ENCODE results near the gene MINDY3.

MINDY3 gene

GRCh38 chr10:15745751-15746150, 114.6 kb downstream of the MINDY3 start:
- Histone ChIP-seq H3K4me1 (ENCODE audit: insufficient read depth, low read length) (no peaks in the 10 kb centered on the region), H3K9me3 (ENCODE audit: insufficient read depth, low read depth, low read length) (no peaks in the 10 kb centered on the region), H3K4me3 (ENCODE audit: low read length) (no peak overlapping the region), H3K9ac (ENCODE audit: low read depth, low read length) (no peak overlapping the region), H3K36me3 (ENCODE audit: insufficient read depth, low read length) (no peaks in the 10 kb centered on the region), H3K27me3 (ENCODE audit: insufficient read depth, low read length) (no peaks in the 10 kb centered on the region), H3K27ac (ENCODE audit: low read depth, low read length) (no peak overlapping the region)
- 100% methylated on average over 1 of the region's 1 CpG for whole genome bisulfite sequencing

- H3K9ac ChIP-seq (ENCODE audit: low read depth, low read length) = no peak overlapping the region
- no peaks in the 10 kb centered on the region; the same call in 1 of the 2 replicates for H3K4me1 ChIP-seq (ENCODE audit: insufficient read depth, low read length)
- no peaks in the 10 kb centered on the region for H3K9me3 ChIP-seq (ENCODE audit: insufficient read depth, low read depth, low read length)
- H3K4me3 ChIP-seq (ENCODE audit: low read length) = no peak overlapping the region
- H3K27ac ChIP-seq (ENCODE audit: low read depth, low read length) = no peak overlapping the region
- no peaks in the 10 kb centered on the region for H3K36me3 ChIP-seq (ENCODE audit: insufficient read depth, low read length)
- H3K27me3 ChIP-seq (ENCODE audit: insufficient read depth, low read length) = no peaks in the 10 kb centered on the region
- WGBS = 45% methylated on average over 7 of the region's 7 CpGs
Observed at GRCh38 chr10:15744217-15744865, 116.0 kb downstream of the MINDY3 start.

- 94% methylated on average over 2 of the region's 2 CpGs for WGBS
- H3K4me3 ChIP-seq (ENCODE audit: low read length) = no peak overlapping the region
- no peak overlapping the region for H3K9ac ChIP-seq (ENCODE audit: low read depth, low read length)
- no peak overlapping the region for H3K27ac ChIP-seq (ENCODE audit: low read depth, low read length)
- H3K27me3 ChIP-seq (ENCODE audit: insufficient read depth, low read length) = no peaks in the 10 kb centered on the region
- H3K36me3 ChIP-seq (ENCODE audit: insufficient read depth, low read length) = no peaks in the 10 kb centered on the region
- no peaks in the 10 kb centered on the region for H3K9me3 ChIP-seq (ENCODE audit: insufficient read depth, low read depth, low read length)
- H3K4me1 ChIP-seq (ENCODE audit: insufficient read depth, low read length) = no peaks in the 10 kb centered on the region; the same call in 1 of the 2 replicates
Observed at GRCh38 chr10:15743443-15743842, 116.9 kb downstream of the MINDY3 start.

GRCh38 chr10:15742836-15743235, 117.5 kb downstream of the MINDY3 start:
- 96% methylated on average over 3 of the region's 3 CpGs for WGBS
- Histone ChIP-seq H3K27me3 (ENCODE audit: insufficient read depth, low read length) (no peaks in the 10 kb centered on the region), H3K27ac (ENCODE audit: low read depth, low read length) (no peak overlapping the region), H3K4me1 (ENCODE audit: insufficient read depth, low read length) (no peaks in the 10 kb centered on the region; the same call in 1 of the 2 replicates), H3K9ac (ENCODE audit: low read depth, low read length) (no peak overlapping the region), H3K36me3 (ENCODE audit: insufficient read depth, low read length) (no peaks in the 10 kb centered on the region), H3K4me3 (ENCODE audit: low read length) (no peak overlapping the region), H3K9me3 (ENCODE audit: insufficient read depth, low read depth, low read length) (no peaks in the 10 kb centered on the region)

- H3K4me1 ChIP-seq (ENCODE audit: insufficient read depth, low read length) = no peaks in the 10 kb centered on the region; the same call in 1 of the 2 replicates
Observed at GRCh38 chr10:15742102-15742501, 118.2 kb downstream of the MINDY3 start.

GRCh38 chr10:15741581-15741980, 118.7 kb downstream of the MINDY3 start:
- no peaks in the 10 kb centered on the region for H3K36me3 ChIP-seq (ENCODE audit: insufficient read depth, low read length)
- 96% methylated on average over 5 of the region's 5 CpGs for WGBS
- no peak overlapping the region for H3K4me3 ChIP-seq (ENCODE audit: low read length)
- no peak overlapping the region for H3K27ac ChIP-seq (ENCODE audit: low read depth, low read length)
- no peaks in the 10 kb centered on the region for H3K9me3 ChIP-seq (ENCODE audit: insufficient read depth, low read depth, low read length)
- H3K9ac ChIP-seq (ENCODE audit: low read depth, low read length) = no peak overlapping the region
- no peaks in the 10 kb centered on the region; the same call in 1 of the 2 replicates for H3K4me1 ChIP-seq (ENCODE audit: insufficient read depth, low read length)
- H3K27me3 ChIP-seq (ENCODE audit: insufficient read depth, low read length) = no peaks in the 10 kb centered on the region

More at GRCh38 chr10:15742102-15742501, 118.2 kb downstream of the MINDY3 start:
- no peaks in the 10 kb centered on the region for H3K27me3 ChIP-seq (ENCODE audit: insufficient read depth, low read length)
- no peak overlapping the region for H3K9ac ChIP-seq (ENCODE audit: low read depth, low read length)
- no peak overlapping the region for H3K4me3 ChIP-seq (ENCODE audit: low read length)
- WGBS = 96% methylated on average over 4 of the region's 5 CpGs
- H3K9me3 ChIP-seq (ENCODE audit: insufficient read depth, low read depth, low read length) = no peaks in the 10 kb centered on the region
- no peak overlapping the region for H3K27ac ChIP-seq (ENCODE audit: low read depth, low read length)
- H3K36me3 ChIP-seq (ENCODE audit: insufficient read depth, low read length) = no peaks in the 10 kb centered on the region

GRCh38 chr10:15740261-15740660, 120.0 kb downstream of the MINDY3 start:
- H3K36me3 ChIP-seq (ENCODE audit: insufficient read depth, low read length) = no peaks in the 10 kb centered on the region

GRCh38 chr10:15739254-15739970, 120.9 kb downstream of the MINDY3 start:
- Histone ChIP-seq H3K9ac (ENCODE audit: low read depth, low read length) (no peak overlapping the region), H3K4me3 (ENCODE audit: low read length) (no peak overlapping the region), H3K27me3 (ENCODE audit: insufficient read depth, low read length) (no peaks in the 10 kb centered on the region), H3K36me3 (ENCODE audit: insufficient read depth, low read length) (no peaks in the 10 kb centered on the region), H3K9me3 (ENCODE audit: insufficient read depth, low read depth, low read length) (no peaks in the 10 kb centered on the region), H3K27ac (ENCODE audit: low read depth, low read length) (no peak overlapping the region), H3K4me1 (ENCODE audit: insufficient read depth, low read length) (no peaks in the 10 kb centered on the region; the same call in 1 of the 2 replicates)
- WGBS = 76% methylated on average over 8 of the region's 9 CpGs

More at GRCh38 chr10:15740261-15740660, 120.0 kb downstream of the MINDY3 start:
- Histone ChIP-seq H3K27ac (ENCODE audit: low read depth, low read length) (no peak overlapping the region), H3K9me3 (ENCODE audit: insufficient read depth, low read depth, low read length) (no peaks in the 10 kb centered on the region), H3K4me1 (ENCODE audit: insufficient read depth, low read length) (no peaks in the 10 kb centered on the region; the same call in 1 of the 2 replicates), H3K9ac (ENCODE audit: low read depth, low read length) (no peak overlapping the region), H3K27me3 (ENCODE audit: insufficient read depth, low read length) (no peaks in the 10 kb centered on the region), H3K4me3 (ENCODE audit: low read length) (no peak overlapping the region)
- 97% methylated on average over 5 of the region's 6 CpGs for WGBS

GRCh38 chr10:15738270-15738925, 121.9 kb downstream of the MINDY3 start:
- Histone ChIP-seq H3K27ac (ENCODE audit: low read depth, low read length) (no peak overlapping the region), H3K9ac (ENCODE audit: low read depth, low read length) (no peak overlapping the region), H3K4me1 (ENCODE audit: insufficient read depth, low read length) (no peaks in the 10 kb centered on the region; the same call in 1 of the 2 replicates), H3K27me3 (ENCODE audit: insufficient read depth, low read length) (no peaks in the 10 kb centered on the region), H3K9me3 (ENCODE audit: insufficient read depth, low read depth, low read length) (peaks cover 2% of the 10 kb centered on the region; the same call in 1 of the 2 replicates), H3K4me3 (ENCODE audit: low read length) (no peak overlapping the region), H3K36me3 (ENCODE audit: insufficient read depth, low read length) (no peaks in the 10 kb centered on the region)
- 92% methylated on average over 10 of the region's 10 CpGs for WGBS

- Histone ChIP-seq H3K36me3 (ENCODE audit: insufficient read depth, low read length) (no peaks in the 10 kb centered on the region), H3K9ac (ENCODE audit: low read depth, low read length) (no peak overlapping the region), H3K4me3 (ENCODE audit: low read length) (no peak overlapping the region), H3K27ac (ENCODE audit: low read depth, low read length) (no peak overlapping the region), H3K4me1 (ENCODE audit: insufficient read depth, low read length) (no peaks in the 10 kb centered on the region; the same call in 1 of the 2 replicates), H3K27me3 (ENCODE audit: insufficient read depth, low read length) (no peaks in the 10 kb centered on the region), H3K9me3 (ENCODE audit: insufficient read depth, low read depth, low read length) (peaks cover 2% of the 10 kb centered on the region; the same call in 1 of the 2 replicates)
- 92% methylated on average over 5 of the region's 5 CpGs for WGBS
Observed at GRCh38 chr10:15737656-15738055, 122.7 kb downstream of the MINDY3 start.

- WGBS = 75% methylated on average over 4 of the region's 4 CpGs
- Histone ChIP-seq H3K4me3 (ENCODE audit: low read length) (no peak overlapping the region), H3K4me1 (ENCODE audit: insufficient read depth, low read length) (no peaks in the 10 kb centered on the region; the same call in 1 of the 2 replicates), H3K27ac (ENCODE audit: low read depth, low read length) (no peak overlapping the region), H3K9ac (ENCODE audit: low read depth, low read length) (no peak overlapping the region), H3K36me3 (ENCODE audit: insufficient read depth, low read length) (no peaks in the 10 kb centered on the region), H3K27me3 (ENCODE audit: insufficient read depth, low read length) (no peaks in the 10 kb centered on the region), H3K9me3 (ENCODE audit: insufficient read depth, low read depth, low read length) (peaks cover 2% of the 10 kb centered on the region; the same call in 1 of the 2 replicates)
Observed at GRCh38 chr10:15735763-15736162, 124.5 kb downstream of the MINDY3 start.
